HepG2 (cell line): ENCODE measurements around the gene ADM5. TPM values are rescaled to one million over a fixed set of nuclear protein-coding genes. Genes with fewer than 3 reads are reported as not detected.

Source experiments
- AKAP8 ChIP-seq: sonication (generic); formaldehyde crosslinking; IDR thresholded peaks from 2 replicates; pipeline ENCODE4 v1.5.1; 2020; ENCODE audit warnings: mild to moderate bottlenecking, missing genetic modification reagents
- CC2D1A ChIP-seq: sonication (generic); formaldehyde crosslinking; IDR thresholded peaks from 2 replicates; pipeline ENCODE4 v1.8.1; 2023; ENCODE audit warnings: mild to moderate bottlenecking, missing genetic modification reagents
- EEA1 ChIP-seq: sonication (generic); formaldehyde crosslinking; IDR thresholded peaks from 2 replicates; pipeline ENCODE4 v1.5.1; 2020; ENCODE audit warnings: mild to moderate bottlenecking, missing genetic modification reagents, borderline replicate concordance
- HMG20B ChIP-seq: conservative IDR thresholded peaks from 2 replicates; pipeline ENCODE4 v1.6.1; 2016; ENCODE audit warnings: missing genetic modification reagents, missing compliant biosample characterization
- HNF4G ChIP-seq, 2 experiments: sonication (generic) in 1 of 2; formaldehyde crosslinking in 1 of 2; IDR thresholded peaks; 2 replicates each; pipeline versions ENCODE4 v1.4.0 to v1.6.1; 2011 to 2020; ENCODE audit warnings: borderline replicate concordance in 2 of 2, low read depth in 2 of 2, mild to moderate bottlenecking in 2 of 2, low read length in 1 of 2, missing genetic modification reagents in 1 of 2, moderate library complexity in 1 of 2
- KAT2B ChIP-seq: fragments of 150-350 bp; IDR thresholded peaks from 2 replicates; pipeline ENCODE4 v1.6.1; 2014; ENCODE audit warnings: low read depth, low read length, borderline replicate concordance
- MTA3 ChIP-seq: sonication (generic); formaldehyde crosslinking; IDR thresholded peaks from 2 replicates; pipeline ENCODE4 v1.4.0; 2020; ENCODE audit warnings: missing genetic modification reagents
- TAF15 ChIP-seq: fragments of 200-400 bp; formaldehyde crosslinking; IDR thresholded peaks from one replicate; pipeline ENCODE4 v1.6.1; 2018; ENCODE audit warnings: mild to moderate bottlenecking, low read depth, low read length; ENCODE audit not compliant: poor library complexity, severe bottlenecking
- WIZ ChIP-seq: sonication (generic); formaldehyde crosslinking; IDR thresholded peaks from 2 replicates; pipeline ENCODE4 v1.5.1; 2020; ENCODE audit warnings: mild to moderate bottlenecking, missing genetic modification reagents
- ZMYM3 ChIP-seq: sonication (generic); formaldehyde crosslinking; IDR thresholded peaks from 2 replicates; pipeline ENCODE4 v1.5.1; 2020; ENCODE audit warnings: mild to moderate bottlenecking, missing genetic modification reagents
- ZNF468 ChIP-seq: sonication (generic); formaldehyde crosslinking; IDR thresholded peaks from 2 replicates; pipeline ENCODE4 v1.8.0; 2022; ENCODE audit warnings: mild to moderate bottlenecking, moderate library complexity, missing genetic modification reagents
- ZNF563 ChIP-seq: sonication (generic); formaldehyde crosslinking; IDR thresholded peaks from 2 replicates; pipeline ENCODE4 v1.8.0; 2022; ENCODE audit warnings: mild to moderate bottlenecking, moderate library complexity, missing genetic modification reagents
- ZNF598 ChIP-seq: sonication (generic); formaldehyde crosslinking; IDR thresholded peaks from 2 replicates; pipeline ENCODE4 v1.5.1; 2020; ENCODE audit warnings: mild to moderate bottlenecking, missing genetic modification reagents, borderline replicate concordance
- ZSCAN25 ChIP-seq: sonication (generic); formaldehyde crosslinking; IDR thresholded peaks from 2 replicates; pipeline ENCODE4 v1.8.0; 2022; ENCODE audit warnings: mild to moderate bottlenecking, missing genetic modification reagents
- ZSCAN9 ChIP-seq: IDR thresholded peaks from 2 replicates; pipeline ENCODE4 v1.6.1; 2016; ENCODE audit warnings: borderline replicate concordance
- polyA plus RNA-seq, 8 experiments: library from polyadenylated mRNA; depleted of rRNA in 3 of 8; stranded (reverse) in 7 of 8; unstranded in 1 of 8; fragments of >200 nt; fragmentation: Illumina TruSeq in 4 of 8; extraction: Trizol in 4 of 8; gene quantifications; 2 replicates each; pipeline versions ENCODE4 v1.2.1 to v1.2.3, GENCODE V29; 2011 to 2016; ENCODE audit warnings: low read depth in 4 of 8, missing spikeins in 1 of 8, mixed read lengths in 1 of 8; ENCODE audit not compliant: insufficient read depth in 1 of 8
- total RNA-seq, 5 experiments: library from RNA; depleted of rRNA; stranded (reverse); fragments of >200 nt; fragmentation: Illumina TruSeq; extraction: Trizol; gene quantifications; 2 replicates each; pipeline ENCODE4 v1.2.3, GENCODE V29; 2016; ENCODE audit warnings: low read depth in 1 of 5
- TF ChIP-seq, protein P1 (sequence below): sonication (generic); formaldehyde crosslinking; IDR thresholded peaks from 2 replicates; pipeline ENCODE4 v1.4.0; 2020; ENCODE audit warnings: mild to moderate bottlenecking, low read depth, missing genetic modification reagents
- TF ChIP-seq, protein P2 (sequence below): sonication (generic); formaldehyde crosslinking; IDR thresholded peaks from 2 replicates; pipeline ENCODE4 v1.4.0; 2020; ENCODE audit warnings: missing genetic modification reagents, borderline replicate concordance
- TF ChIP-seq, protein P3 (sequence below): sonication (generic); formaldehyde crosslinking; IDR thresholded peaks from 2 replicates; pipeline ENCODE4 v1.5.0; 2020; ENCODE audit warnings: mild to moderate bottlenecking, missing genetic modification reagents, borderline replicate concordance

ADM5 gene
- total and polyA plus RNA-seq, 2 of the 13 experiments (the other 11 are each of a cell fraction or from before 2014, with no cell fraction given) = 2.7 to 4.1 TPM

DNA sequence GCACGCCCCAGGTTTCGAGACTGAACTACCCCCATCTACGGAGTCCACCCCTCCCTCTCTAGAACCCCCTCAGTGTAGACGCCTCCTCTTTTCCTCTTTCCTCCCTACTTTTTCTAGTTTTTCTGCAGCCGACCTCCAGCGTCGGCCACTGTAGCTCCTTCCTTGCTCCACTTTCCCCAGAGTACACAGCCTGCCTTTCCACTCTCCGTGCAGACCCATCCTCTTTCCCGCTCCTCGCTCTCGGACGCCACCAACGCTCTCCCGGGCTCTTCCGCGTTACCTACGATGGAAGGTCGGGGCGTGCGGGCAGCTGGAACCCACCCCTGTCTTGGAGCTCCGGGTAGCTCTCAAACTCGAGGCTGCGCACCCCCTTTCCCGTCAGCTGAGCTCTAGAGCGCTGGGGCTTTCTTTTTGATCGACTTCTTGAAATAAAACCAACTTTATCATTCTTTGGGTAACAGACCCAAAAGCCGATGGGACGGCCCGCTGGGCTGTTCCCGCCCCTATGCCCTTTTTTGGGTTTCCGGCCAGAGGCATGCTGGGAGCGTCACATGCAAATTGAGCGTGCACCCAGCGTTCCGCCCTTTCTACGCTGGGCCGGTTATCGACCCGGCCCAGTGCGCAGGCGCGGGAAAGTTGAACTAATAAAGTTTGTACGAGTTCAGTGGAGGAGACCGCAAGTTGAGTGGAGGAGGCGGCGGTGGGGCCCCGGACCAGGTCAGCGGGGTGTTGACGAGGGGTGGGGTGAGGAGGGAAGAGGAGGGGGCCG is 23.9 kb upstream of the ADM5 start, which contains the start of the genes BCL2L12 and IRF3 (continued):
- TF ChIP-seq ZNF468 (CRISPR knock-in tag) (no peak), MTA3 (no peak), AKAP8 (CRISPR knock-in tag) (no peak), ZSCAN9 (CRISPR knock-in tag) (no peak), EEA1 (CRISPR knock-in tag) (no peak), KAT2B (peak; percentile 78), HMG20B (no peak), ZMYM3 (no peak), ZNF563 (CRISPR knock-in tag) (no peak), CC2D1A (CRISPR knock-in tag) (no peak), TAF15 (peak; percentile 64), ZNF598 (CRISPR knock-in tag) (no peak), ZSCAN25 (CRISPR knock-in tag) (no peak), HNF4G (IDR thresholded peaks at IDR 0.05; ENCODE audit: borderline replicate concordance, low read depth, low read length) (no peak), HNF4G (CRISPR knock-in tag; IDR thresholded peaks at IDR 0.05; ENCODE audit: borderline replicate concordance, low read depth) (no peak), WIZ (CRISPR knock-in tag) (no peak)
- TF ChIP-seq, protein P1, sequence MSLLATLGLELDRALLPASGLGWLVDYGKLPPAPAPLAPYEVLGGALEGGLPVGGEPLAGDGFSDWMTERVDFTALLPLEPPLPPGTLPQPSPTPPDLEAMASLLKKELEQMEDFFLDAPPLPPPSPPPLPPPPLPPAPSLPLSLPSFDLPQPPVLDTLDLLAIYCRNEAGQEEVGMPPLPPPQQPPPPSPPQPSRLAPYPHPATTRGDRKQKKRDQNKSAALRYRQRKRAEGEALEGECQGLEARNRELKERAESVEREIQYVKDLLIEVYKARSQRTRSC = no peak
- TF ChIP-seq, protein P2, sequence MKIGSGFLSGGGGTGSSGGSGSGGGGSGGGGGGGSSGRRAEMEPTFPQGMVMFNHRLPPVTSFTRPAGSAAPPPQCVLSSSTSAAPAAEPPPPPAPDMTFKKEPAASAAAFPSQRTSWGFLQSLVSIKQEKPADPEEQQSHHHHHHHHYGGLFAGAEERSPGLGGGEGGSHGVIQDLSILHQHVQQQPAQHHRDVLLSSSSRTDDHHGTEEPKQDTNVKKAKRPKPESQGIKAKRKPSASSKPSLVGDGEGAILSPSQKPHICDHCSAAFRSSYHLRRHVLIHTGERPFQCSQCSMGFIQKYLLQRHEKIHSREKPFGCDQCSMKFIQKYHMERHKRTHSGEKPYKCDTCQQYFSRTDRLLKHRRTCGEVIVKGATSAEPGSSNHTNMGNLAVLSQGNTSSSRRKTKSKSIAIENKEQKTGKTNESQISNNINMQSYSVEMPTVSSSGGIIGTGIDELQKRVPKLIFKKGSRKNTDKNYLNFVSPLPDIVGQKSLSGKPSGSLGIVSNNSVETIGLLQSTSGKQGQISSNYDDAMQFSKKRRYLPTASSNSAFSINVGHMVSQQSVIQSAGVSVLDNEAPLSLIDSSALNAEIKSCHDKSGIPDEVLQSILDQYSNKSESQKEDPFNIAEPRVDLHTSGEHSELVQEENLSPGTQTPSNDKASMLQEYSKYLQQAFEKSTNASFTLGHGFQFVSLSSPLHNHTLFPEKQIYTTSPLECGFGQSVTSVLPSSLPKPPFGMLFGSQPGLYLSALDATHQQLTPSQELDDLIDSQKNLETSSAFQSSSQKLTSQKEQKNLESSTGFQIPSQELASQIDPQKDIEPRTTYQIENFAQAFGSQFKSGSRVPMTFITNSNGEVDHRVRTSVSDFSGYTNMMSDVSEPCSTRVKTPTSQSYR (CRISPR knock-in tag) = no peak
- TF ChIP-seq, protein P3, sequence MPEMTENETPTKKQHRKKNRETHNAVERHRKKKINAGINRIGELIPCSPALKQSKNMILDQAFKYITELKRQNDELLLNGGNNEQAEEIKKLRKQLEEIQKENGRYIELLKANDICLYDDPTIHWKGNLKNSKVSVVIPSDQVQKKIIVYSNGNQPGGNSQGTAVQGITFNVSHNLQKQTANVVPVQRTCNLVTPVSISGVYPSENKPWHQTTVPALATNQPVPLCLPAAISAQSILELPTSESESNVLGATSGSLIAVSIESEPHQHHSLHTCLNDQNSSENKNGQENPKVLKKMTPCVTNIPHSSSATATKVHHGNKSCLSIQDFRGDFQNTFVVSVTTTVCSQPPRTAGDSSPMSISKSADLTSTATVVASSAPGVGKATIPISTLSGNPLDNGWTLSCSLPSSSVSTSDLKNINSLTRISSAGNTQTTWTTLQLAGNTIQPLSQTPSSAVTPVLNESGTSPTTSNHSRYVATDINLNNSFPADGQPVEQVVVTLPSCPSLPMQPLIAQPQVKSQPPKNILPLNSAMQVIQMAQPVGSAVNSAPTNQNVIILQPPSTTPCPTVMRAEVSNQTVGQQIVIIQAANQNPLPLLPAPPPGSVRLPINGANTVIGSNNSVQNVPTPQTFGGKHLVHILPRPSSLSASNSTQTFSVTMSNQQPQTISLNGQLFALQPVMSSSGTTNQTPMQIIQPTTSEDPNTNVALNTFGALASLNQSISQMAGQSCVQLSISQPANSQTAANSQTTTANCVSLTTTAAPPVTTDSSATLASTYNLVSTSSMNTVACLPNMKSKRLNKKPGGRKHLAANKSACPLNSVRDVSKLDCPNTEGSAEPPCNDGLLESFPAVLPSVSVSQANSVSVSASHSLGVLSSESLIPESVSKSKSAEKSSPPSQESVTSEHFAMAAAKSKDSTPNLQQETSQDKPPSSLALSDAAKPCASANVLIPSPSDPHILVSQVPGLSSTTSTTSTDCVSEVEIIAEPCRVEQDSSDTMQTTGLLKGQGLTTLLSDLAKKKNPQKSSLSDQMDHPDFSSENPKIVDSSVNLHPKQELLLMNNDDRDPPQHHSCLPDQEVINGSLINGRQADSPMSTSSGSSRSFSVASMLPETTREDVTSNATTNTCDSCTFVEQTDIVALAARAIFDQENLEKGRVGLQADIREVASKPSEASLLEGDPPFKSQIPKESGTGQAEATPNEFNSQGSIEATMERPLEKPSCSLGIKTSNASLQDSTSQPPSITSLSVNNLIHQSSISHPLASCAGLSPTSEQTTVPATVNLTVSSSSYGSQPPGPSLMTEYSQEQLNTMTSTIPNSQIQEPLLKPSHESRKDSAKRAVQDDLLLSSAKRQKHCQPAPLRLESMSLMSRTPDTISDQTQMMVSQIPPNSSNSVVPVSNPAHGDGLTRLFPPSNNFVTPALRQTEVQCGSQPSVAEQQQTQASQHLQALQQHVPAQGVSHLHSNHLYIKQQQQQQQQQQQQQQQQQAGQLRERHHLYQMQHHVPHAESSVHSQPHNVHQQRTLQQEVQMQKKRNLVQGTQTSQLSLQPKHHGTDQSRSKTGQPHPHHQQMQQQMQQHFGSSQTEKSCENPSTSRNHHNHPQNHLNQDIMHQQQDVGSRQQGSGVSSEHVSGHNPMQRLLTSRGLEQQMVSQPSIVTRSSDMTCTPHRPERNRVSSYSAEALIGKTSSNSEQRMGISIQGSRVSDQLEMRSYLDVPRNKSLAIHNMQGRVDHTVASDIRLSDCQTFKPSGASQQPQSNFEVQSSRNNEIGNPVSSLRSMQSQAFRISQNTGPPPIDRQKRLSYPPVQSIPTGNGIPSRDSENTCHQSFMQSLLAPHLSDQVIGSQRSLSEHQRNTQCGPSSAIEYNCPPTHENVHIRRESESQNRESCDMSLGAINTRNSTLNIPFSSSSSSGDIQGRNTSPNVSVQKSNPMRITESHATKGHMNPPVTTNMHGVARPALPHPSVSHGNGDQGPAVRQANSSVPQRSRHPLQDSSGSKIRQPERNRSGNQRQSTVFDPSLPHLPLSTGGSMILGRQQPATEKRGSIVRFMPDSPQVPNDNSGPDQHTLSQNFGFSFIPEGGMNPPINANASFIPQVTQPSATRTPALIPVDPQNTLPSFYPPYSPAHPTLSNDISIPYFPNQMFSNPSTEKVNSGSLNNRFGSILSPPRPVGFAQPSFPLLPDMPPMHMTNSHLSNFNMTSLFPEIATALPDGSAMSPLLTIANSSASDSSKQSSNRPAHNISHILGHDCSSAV = no peak
